ENCODE results near the gene HSBP1. TPM values are rescaled to one million over a fixed set of nuclear protein-coding genes. Genes with fewer than 3 reads are reported as not detected.

Gene HSBP1
- total RNA-seq, 4 donors from 2014 or later, result 20.0 to 25.1 (median 21.9) TPM

- TF ChIP-seq, protein P1, sequence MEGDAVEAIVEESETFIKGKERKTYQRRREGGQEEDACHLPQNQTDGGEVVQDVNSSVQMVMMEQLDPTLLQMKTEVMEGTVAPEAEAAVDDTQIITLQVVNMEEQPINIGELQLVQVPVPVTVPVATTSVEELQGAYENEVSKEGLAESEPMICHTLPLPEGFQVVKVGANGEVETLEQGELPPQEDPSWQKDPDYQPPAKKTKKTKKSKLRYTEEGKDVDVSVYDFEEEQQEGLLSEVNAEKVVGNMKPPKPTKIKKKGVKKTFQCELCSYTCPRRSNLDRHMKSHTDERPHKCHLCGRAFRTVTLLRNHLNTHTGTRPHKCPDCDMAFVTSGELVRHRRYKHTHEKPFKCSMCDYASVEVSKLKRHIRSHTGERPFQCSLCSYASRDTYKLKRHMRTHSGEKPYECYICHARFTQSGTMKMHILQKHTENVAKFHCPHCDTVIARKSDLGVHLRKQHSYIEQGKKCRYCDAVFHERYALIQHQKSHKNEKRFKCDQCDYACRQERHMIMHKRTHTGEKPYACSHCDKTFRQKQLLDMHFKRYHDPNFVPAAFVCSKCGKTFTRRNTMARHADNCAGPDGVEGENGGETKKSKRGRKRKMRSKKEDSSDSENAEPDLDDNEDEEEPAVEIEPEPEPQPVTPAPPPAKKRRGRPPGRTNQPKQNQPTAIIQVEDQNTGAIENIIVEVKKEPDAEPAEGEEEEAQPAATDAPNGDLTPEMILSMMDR (IDR thresholded peaks at IDR 0.05), result no peak
- DNase-seq (ENCODE audit: low spot score) (no peak), ATAC-seq (ENCODE audit: low FRiP score) (no peak)
These were observed 4.0 kb upstream of the HSBP1 start for GRCh38 chr16:83803811-83804210.

DNA sequence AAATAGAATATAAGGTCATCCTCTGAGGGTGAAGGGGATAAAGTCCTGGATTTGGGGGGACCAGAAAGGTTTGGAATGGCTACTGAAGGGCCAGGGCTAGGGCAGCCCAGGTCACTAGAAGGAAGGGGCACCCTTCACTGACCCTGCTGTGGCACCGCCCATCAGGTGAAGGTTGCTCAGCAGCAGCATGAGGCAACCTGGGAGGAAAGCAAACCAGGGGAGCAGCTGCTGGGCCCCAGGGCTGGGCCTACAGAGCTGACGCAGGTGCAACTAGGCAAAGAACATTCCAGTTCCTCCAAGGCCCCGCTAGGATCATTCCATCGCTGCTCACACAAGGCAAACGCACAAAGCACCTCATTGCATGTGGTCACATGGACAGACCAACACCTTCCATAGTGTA is 3.4 kb upstream of the HSBP1 start:
- DNase-seq (ENCODE audit: low spot score), result no peak
- ATAC-seq (ENCODE audit: low FRiP score), result no peak
- TF ChIP-seq, protein P1 (IDR thresholded peaks at IDR 0.05), result no peak

- DNase-seq (ENCODE audit: low spot score), result no peak
- TF ChIP-seq, protein P1 (IDR thresholded peaks at IDR 0.05), result no peak
- ATAC-seq (ENCODE audit: low FRiP score), result no peak
These were observed 1.7 kb upstream of the HSBP1 start for GRCh38 chr16:83806036-83806435.

DNA sequence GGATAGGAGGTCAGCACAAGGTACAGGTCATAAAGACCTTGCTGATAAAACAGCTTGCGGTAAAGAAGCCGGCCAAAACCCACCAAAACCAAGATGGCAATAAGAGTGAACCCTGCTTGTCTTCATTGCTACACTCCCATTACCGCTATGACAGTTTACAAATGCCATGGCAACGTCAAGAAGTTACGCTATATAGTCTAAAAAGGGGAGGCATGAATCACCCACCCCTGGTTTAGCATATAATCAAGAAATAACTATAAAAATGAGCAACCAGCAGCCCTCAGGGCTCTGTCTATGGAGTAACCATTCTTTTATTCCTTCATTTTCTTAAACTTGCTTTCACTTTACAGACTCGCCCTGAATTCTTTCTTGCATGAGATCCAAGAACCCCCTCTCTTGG is 1.0 kb upstream of the HSBP1 start:
- ATAC-seq (ENCODE audit: low FRiP score) (no peak), DNase-seq (ENCODE audit: low spot score) (no peak)
- TF ChIP-seq, protein P1 (IDR thresholded peaks at IDR 0.05), result no peak

- ATAC-seq (ENCODE audit: low FRiP score), result no peak
- no peak for DNase-seq (ENCODE audit: low spot score)
- TF ChIP-seq, protein P1 (IDR thresholded peaks at IDR 0.05), result no peak
These were observed 460 bp upstream of the HSBP1 start for GRCh38 chr16:83807327-83807709.

GRCh38 chr16:83808573-83809014 is 816 bp downstream of the HSBP1 start:
- TF ChIP-seq, protein P1 (IDR thresholded peaks at IDR 0.05), result no peak
- DNase-seq (ENCODE audit: low spot score) (no peak), ATAC-seq (ENCODE audit: low FRiP score) (no peak)

GRCh38 chr16:83809092-83809491 is 1.3 kb downstream of the HSBP1 start:
- no peak for DNase-seq (ENCODE audit: low spot score)
- ATAC-seq (ENCODE audit: low FRiP score), result no peak
- TF ChIP-seq, protein P1 (IDR thresholded peaks at IDR 0.05), result no peak

Measured in omental fat pad (tissue), 4 donors.